HepG2 (cell line): ENCODE measurements around the gene ZNF318. TPM values are rescaled to one million over a fixed set of nuclear protein-coding genes. Genes with fewer than 3 reads are reported as not detected.
A peak's percentile ranks its signal among the peaks of the same experiment; 100 is the strongest.

Source experiments
- CENPX ChIP-seq: sonication (generic); formaldehyde crosslinking; IDR thresholded peaks from 2 replicates; pipeline ENCODE4 v1.9.0; 2021; ENCODE audit warnings: mild to moderate bottlenecking, missing genetic modification reagents, moderate library complexity
- FOSL1 ChIP-seq: sonication (generic); formaldehyde crosslinking; IDR thresholded peaks from 2 replicates; pipeline ENCODE4 v1.9.0; 2021; ENCODE audit warnings: missing genetic modification reagents, borderline replicate concordance
- FOSL2 ChIP-seq: sonication (generic); formaldehyde crosslinking; IDR thresholded peaks from 2 replicates; pipeline ENCODE4 v1.4.0; 2020; ENCODE audit warnings: missing genetic modification reagents
- HDAC2 ChIP-seq: sonication (generic); formaldehyde crosslinking; IDR thresholded peaks from 2 replicates; pipeline ENCODE4 v1.4.0; 2020; ENCODE audit warnings: missing genetic modification reagents
- KMT2B ChIP-seq: IDR thresholded peaks from 2 replicates; pipeline ENCODE4 v1.6.1; 2016; ENCODE audit warnings: missing genetic modification reagents, missing compliant biosample characterization
- MTA1 ChIP-seq: sonication (generic); formaldehyde crosslinking; IDR thresholded peaks from 2 replicates; pipeline ENCODE4 v1.4.0; 2020; ENCODE audit warnings: missing genetic modification reagents, mild to moderate bottlenecking, borderline replicate concordance
- NFATC3 ChIP-seq: sonication (generic); formaldehyde crosslinking; IDR thresholded peaks from 2 replicates; pipeline ENCODE4 v1.5.1; 2020; ENCODE audit warnings: mild to moderate bottlenecking, missing genetic modification reagents
- RAD21 ChIP-seq: fragments of 450-650 bp; formaldehyde crosslinking; IDR thresholded peaks from 2 replicates; pipeline ENCODE4 v1.5.0; 2020; ENCODE audit warnings: mild to moderate bottlenecking
- SAP130 ChIP-seq: IDR thresholded peaks from 2 replicates; pipeline ENCODE4 v1.6.1; 2016; ENCODE audit warnings: low read depth
- SMARCC2 ChIP-seq: fragments of 450-650 bp; IDR thresholded peaks from 2 replicates; pipeline ENCODE4 v1.6.1; 2017; ENCODE audit warnings: antibody characterized with exemption, mild to moderate bottlenecking
- TFAP4 ChIP-seq: sonication (generic); IDR thresholded peaks from 2 replicates; pipeline ENCODE4 v1.6.1; 2016; ENCODE audit warnings: low read depth, borderline replicate concordance
- ZBTB1 ChIP-seq: sonication (generic); formaldehyde crosslinking; IDR thresholded peaks from 2 replicates; pipeline ENCODE4 v1.4.0; 2020; ENCODE audit warnings: missing genetic modification reagents, borderline replicate concordance
- ZBTB42 ChIP-seq: sonication (generic); formaldehyde crosslinking; IDR thresholded peaks from 2 replicates; pipeline ENCODE4 v1.5.0; 2020; ENCODE audit warnings: mild to moderate bottlenecking, missing genetic modification reagents
- ZNF232 ChIP-seq: sonication (generic); formaldehyde crosslinking; IDR thresholded peaks from 2 replicates; pipeline ENCODE4 v1.4.0; 2020; ENCODE audit warnings: missing genetic modification reagents, borderline replicate concordance
- ZNF253 ChIP-seq: sonication (generic); formaldehyde crosslinking; IDR thresholded peaks from 2 replicates; pipeline ENCODE4 v1.8.0; 2022; ENCODE audit warnings: mild to moderate bottlenecking, missing genetic modification reagents, borderline replicate concordance
- ZNF274 ChIP-seq: sonication (generic); formaldehyde crosslinking; IDR thresholded peaks from 2 replicates; pipeline ENCODE4 v1.5.1; 2020; ENCODE audit warnings: mild to moderate bottlenecking, missing genetic modification reagents
- ZNF292 ChIP-seq: sonication (generic); formaldehyde crosslinking; IDR thresholded peaks from 2 replicates; pipeline ENCODE4 v1.8.1; 2022; ENCODE audit warnings: mild to moderate bottlenecking, low read depth, missing genetic modification reagents, borderline replicate concordance
- ZNF484 ChIP-seq: sonication (generic); formaldehyde crosslinking; IDR thresholded peaks from 2 replicates; pipeline ENCODE4 v1.5.1; 2020; ENCODE audit warnings: mild to moderate bottlenecking, low read depth, missing genetic modification reagents, borderline replicate concordance
- ZNF530 ChIP-seq: sonication (generic); formaldehyde crosslinking; IDR thresholded peaks from 2 replicates; pipeline ENCODE4 v1.5.0; 2020; ENCODE audit warnings: low read depth, mild to moderate bottlenecking, missing genetic modification reagents
- ZUFSP ChIP-seq: sonication (generic); formaldehyde crosslinking; IDR thresholded peaks from 2 replicates; pipeline ENCODE4 v1.9.0; 2021; ENCODE audit warnings: missing genetic modification reagents, mild to moderate bottlenecking, borderline replicate concordance
- polyA plus RNA-seq, 8 experiments: library from polyadenylated mRNA; depleted of rRNA in 3 of 8; stranded (reverse) in 7 of 8; unstranded in 1 of 8; fragments of >200 nt; fragmentation: Illumina TruSeq in 4 of 8; extraction: Trizol in 4 of 8; gene quantifications; 2 replicates each; pipeline versions ENCODE4 v1.2.1 to v1.2.3, GENCODE V29; 2011 to 2016; ENCODE audit warnings: low read depth in 4 of 8, missing spikeins in 1 of 8, mixed read lengths in 1 of 8; ENCODE audit not compliant: insufficient read depth in 1 of 8
- total RNA-seq, 5 experiments: library from RNA; depleted of rRNA; stranded (reverse); fragments of >200 nt; fragmentation: Illumina TruSeq; extraction: Trizol; gene quantifications; 2 replicates each; pipeline ENCODE4 v1.2.3, GENCODE V29; 2016; ENCODE audit warnings: low read depth in 1 of 5
- TF ChIP-seq, protein P1 (sequence below): sonication (generic); formaldehyde crosslinking; IDR thresholded peaks from 2 replicates; pipeline ENCODE4 v1.4.0; 2020; ENCODE audit warnings: missing genetic modification reagents; ENCODE audit errors: not compliant biosample characterization
- TF ChIP-seq, protein P2 (sequence below): sonication (generic); formaldehyde crosslinking; IDR thresholded peaks from 2 replicates; pipeline ENCODE4; 2020; ENCODE audit warnings: missing genetic modification reagents, mild to moderate bottlenecking, borderline replicate concordance
- TF ChIP-seq, protein P3 (sequence below): sonication (generic); formaldehyde crosslinking; IDR thresholded peaks from 2 replicates; pipeline ENCODE4 v1.4.0; 2020; ENCODE audit warnings: mild to moderate bottlenecking, low read depth, missing genetic modification reagents

The ZNF318 gene
- total and polyA plus RNA-seq, 2 of the 13 experiments (the other 11 are each of a cell fraction or from before 2014, with no cell fraction given), result 13.0 to 14.5 TPM

DNA sequence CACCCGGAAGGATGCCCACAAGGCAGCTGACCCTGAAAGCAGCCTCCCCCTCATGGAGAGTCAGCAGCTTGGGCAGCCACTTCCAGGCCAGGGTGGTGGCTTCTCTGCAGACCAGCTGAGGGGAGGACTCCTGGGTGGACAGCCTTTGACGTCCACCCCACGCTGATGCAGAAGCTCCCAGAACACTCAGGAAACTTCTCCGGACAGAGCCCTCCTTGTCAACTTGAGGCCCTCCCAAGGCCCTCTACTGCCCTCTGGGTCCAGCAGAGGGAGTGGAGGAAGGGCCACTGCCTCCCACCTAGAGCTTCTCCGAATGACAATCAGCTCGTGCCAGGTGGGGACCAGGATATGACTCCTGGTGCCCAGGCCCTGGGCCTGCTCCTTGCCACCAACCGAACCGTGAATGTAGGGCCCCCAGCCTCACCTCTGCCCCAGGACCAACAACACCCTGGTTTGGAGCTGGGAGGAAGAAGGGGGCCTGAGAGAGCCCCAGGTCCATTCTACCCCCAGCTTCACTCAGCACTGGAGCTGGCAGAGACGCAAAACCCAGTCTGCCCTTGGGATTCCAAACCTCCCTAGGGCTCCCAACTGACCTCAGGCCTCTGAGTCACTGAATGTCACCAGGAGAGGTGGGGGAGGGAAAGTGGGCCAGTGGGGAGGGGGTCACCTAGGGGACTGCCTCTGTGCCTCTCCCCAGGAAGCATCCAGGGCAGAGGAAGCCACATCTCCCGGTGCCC, 82.3 kb downstream of the ZNF318 start (continued):
- TF ChIP-seq NFATC3, result no peak
- TF ChIP-seq, protein P1, sequence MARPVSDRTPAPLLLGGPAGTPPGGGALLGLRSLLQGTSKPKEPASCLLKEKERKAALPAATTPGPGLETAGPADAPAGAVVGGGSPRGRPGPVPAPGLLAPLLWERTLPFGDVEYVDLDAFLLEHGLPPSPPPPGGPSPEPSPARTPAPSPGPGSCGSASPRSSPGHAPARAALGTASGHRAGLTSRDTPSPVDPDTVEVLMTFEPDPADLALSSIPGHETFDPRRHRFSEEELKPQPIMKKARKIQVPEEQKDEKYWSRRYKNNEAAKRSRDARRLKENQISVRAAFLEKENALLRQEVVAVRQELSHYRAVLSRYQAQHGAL, result no peak
- no peak; the same call in 1 of the 2 replicates for TF ChIP-seq MTA1 (CRISPR knock-in tag)
- TF ChIP-seq FOSL1 (CRISPR knock-in tag), result peak; percentile 50; the same call in 1 of the 2 replicates
- TF ChIP-seq RAD21, result peak; percentile 87
- TF ChIP-seq ZNF484 (CRISPR knock-in tag), result 0 out of 2 replicates have a peak, but pooled peaks have one; percentile 47
- no peak for TF ChIP-seq CENPX
- no peak for TF ChIP-seq SMARCC2
- TF ChIP-seq ZNF530 (CRISPR knock-in tag), result no peak
- TF ChIP-seq HDAC2 (CRISPR knock-in tag), result peak; percentile 57; the same call in 1 of the 2 replicates
- TF ChIP-seq ZBTB42, result no peak
- no peak for TF ChIP-seq ZNF253
- peak; percentile 87 for TF ChIP-seq FOSL2
- TF ChIP-seq ZUFSP (CRISPR knock-in tag), result no peak
- no peak for TF ChIP-seq TFAP4
- peak; percentile 63; the same call in 1 of the 2 replicates for TF ChIP-seq ZNF274
- no peak for TF ChIP-seq ZBTB1 (CRISPR knock-in tag)
- peak; percentile 66 for TF ChIP-seq SAP130 (CRISPR knock-in tag)
- TF ChIP-seq, protein P2, sequence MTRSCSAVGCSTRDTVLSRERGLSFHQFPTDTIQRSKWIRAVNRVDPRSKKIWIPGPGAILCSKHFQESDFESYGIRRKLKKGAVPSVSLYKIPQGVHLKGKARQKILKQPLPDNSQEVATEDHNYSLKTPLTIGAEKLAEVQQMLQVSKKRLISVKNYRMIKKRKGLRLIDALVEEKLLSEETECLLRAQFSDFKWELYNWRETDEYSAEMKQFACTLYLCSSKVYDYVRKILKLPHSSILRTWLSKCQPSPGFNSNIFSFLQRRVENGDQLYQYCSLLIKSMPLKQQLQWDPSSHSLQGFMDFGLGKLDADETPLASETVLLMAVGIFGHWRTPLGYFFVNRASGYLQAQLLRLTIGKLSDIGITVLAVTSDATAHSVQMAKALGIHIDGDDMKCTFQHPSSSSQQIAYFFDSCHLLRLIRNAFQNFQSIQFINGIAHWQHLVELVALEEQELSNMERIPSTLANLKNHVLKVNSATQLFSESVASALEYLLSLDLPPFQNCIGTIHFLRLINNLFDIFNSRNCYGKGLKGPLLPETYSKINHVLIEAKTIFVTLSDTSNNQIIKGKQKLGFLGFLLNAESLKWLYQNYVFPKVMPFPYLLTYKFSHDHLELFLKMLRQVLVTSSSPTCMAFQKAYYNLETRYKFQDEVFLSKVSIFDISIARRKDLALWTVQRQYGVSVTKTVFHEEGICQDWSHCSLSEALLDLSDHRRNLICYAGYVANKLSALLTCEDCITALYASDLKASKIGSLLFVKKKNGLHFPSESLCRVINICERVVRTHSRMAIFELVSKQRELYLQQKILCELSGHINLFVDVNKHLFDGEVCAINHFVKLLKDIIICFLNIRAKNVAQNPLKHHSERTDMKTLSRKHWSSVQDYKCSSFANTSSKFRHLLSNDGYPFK (CRISPR knock-in tag), result 0 out of 2 replicates have a peak, but pooled peaks have one; percentile 17
- no peak for TF ChIP-seq ZNF292
- TF ChIP-seq ZNF232 (CRISPR knock-in tag), result 0 out of 2 replicates have a peak, but pooled peaks have one; percentile 54
- peak; percentile 5; the same call in 1 of the 2 replicates for TF ChIP-seq KMT2B (CRISPR knock-in tag)
- TF ChIP-seq, protein P3, sequence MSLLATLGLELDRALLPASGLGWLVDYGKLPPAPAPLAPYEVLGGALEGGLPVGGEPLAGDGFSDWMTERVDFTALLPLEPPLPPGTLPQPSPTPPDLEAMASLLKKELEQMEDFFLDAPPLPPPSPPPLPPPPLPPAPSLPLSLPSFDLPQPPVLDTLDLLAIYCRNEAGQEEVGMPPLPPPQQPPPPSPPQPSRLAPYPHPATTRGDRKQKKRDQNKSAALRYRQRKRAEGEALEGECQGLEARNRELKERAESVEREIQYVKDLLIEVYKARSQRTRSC (CRISPR knock-in tag), result 0 out of 2 replicates have a peak, but pooled peaks have one; percentile 78
